ENCODE results near the gene LMOD1.

GRCh38 chr1:201900476-201900875 is 45.9 kb downstream of the LMOD1 start:
- TF ChIP-seq CTCF (IDR thresholded peaks at IDR 0.05; ENCODE audit: extremely low read depth in 1 of 2, insufficient read depth in 1 of 2, low read depth in 1 of 2, low read length in 2 of 2): no peak
- TF ChIP-seq POLR2AphosphoS5 (IDR thresholded peaks at IDR 0.05; ENCODE audit: insufficient read depth, low read depth, low read length): no peak
- TF ChIP-seq GATA2 (IDR thresholded peaks at IDR 0.05; ENCODE audit: insufficient read depth, insufficient read length, low read depth, low read length): no peak
- TF ChIP-seq MAX (IDR thresholded peaks at IDR 0.05; ENCODE audit: insufficient read depth, insufficient read length): no peak
- TF ChIP-seq EZH2 (IDR thresholded peaks at IDR 0.05; ENCODE audit: borderline replicate concordance, low read depth, low read length, severe bottlenecking): no peak
- no peak for TF ChIP-seq FOS (IDR thresholded peaks at IDR 0.05; ENCODE audit: borderline replicate concordance, insufficient read depth, low read length)

All from endothelial cell of umbilical vein (primary cell).